PC-9 (cell line): ENCODE results near the gene TMEM11. TPM values are rescaled to one million over a fixed set of nuclear protein-coding genes. Genes with fewer than 3 reads are reported as not detected.

Source experiments
- Bru-seq: library from RNA; stranded (reverse); fragments of 400-500 nt; gene quantifications from one replicate; lab custom pipeline; 2021; lab: Mats Ljungman, UMichigan
- BruChase-seq, 2 experiments: library from RNA; stranded (reverse); fragments of 400-500 nt; gene quantifications; one replicate each; lab custom pipeline; 2021; lab: Mats Ljungman, UMichigan
- BruUV-seq: library from RNA; stranded (reverse); fragments of 400-500 nt; replicated peaks from 2 replicates; lab custom pipeline; 2021; lab: Mats Ljungman, UMichigan
- CTCF ChIA-PET: fragments of 300-600 bp; sonication (Branson Sonifier 250); formaldehyde crosslinking; loops from one replicate; lab custom pipeline; 2022; ENCODE audit warnings: antibody characterized with exemption; lab: Charles Lee
- POLR2A ChIA-PET: fragments of 300-600 bp; sonication (Branson Sonifier 250); formaldehyde crosslinking; loops from one replicate; lab custom pipeline; 2022; ENCODE audit warnings: antibody characterized with exemption; ENCODE audit not compliant: unreplicated experiment; lab: Charles Lee
- DNase-seq, 2 experiments: peaks; one replicate each; pipeline versions ENCODE4 v3.0.0 to v3.0.0-alpha.2; 2015 to 2022; ENCODE audit warnings: mixed read lengths in 1 of 2
- H2AFZ ChIP-seq: fragments of 200-600 bp; sonication (generic); 2 replicates; pipeline ENCODE4 v1.8.1; 2017; ENCODE audit warnings: antibody characterized with exemption
- H3F3A ChIP-seq: fragments of 200-600 bp; sonication (generic); 2 replicates; pipeline ENCODE4 v1.8.1; 2017; ENCODE audit warnings: antibody characterized with exemption, mild to moderate bottlenecking, low read depth; ENCODE audit not compliant: insufficient read depth
- H3K27ac ChIP-seq: fragments of 200-600 bp; sonication (generic); 2 replicates; pipeline ENCODE4 v1.6.1; 2016; ENCODE audit warnings: mixed run types
- H3K27me3 ChIP-seq: fragments of 200-600 bp; sonication (generic); 2 replicates; pipeline ENCODE4 v1.6.1; 2016; ENCODE audit warnings: low read depth, mixed run types; ENCODE audit not compliant: insufficient read depth
- H3K36me3 ChIP-seq: fragments of 200-600 bp; sonication (generic); 2 replicates; pipeline ENCODE4 v1.6.1; 2016; ENCODE audit warnings: low read depth, mixed run types
- H3K4me1 ChIP-seq: fragments of 200-600 bp; sonication (generic); replicated peaks from 2 replicates; pipeline ENCODE4 v1.6.1; 2016; ENCODE audit warnings: mixed run types; ENCODE audit not compliant: insufficient read depth
- H3K4me2 ChIP-seq: fragments of 200-600 bp; sonication (generic); 2 replicates; pipeline ENCODE4 v1.6.1; 2017; ENCODE audit warnings: mixed run types
- H3K4me3 ChIP-seq: fragments of 200-600 bp; sonication (generic); 2 replicates; pipeline ENCODE4 v1.6.1; 2016; ENCODE audit warnings: mixed run types
- H3K79me2 ChIP-seq: fragments of 200-600 bp; sonication (generic); 2 replicates; pipeline ENCODE4 v1.6.1; 2017; ENCODE audit warnings: low read depth, mixed run types
- H3K9me2 ChIP-seq: fragments of 200-600 bp; sonication (generic); 2 replicates; pipeline ENCODE4 v1.8.1; 2017; ENCODE audit warnings: mild to moderate bottlenecking; ENCODE audit not compliant: insufficient read depth
- H3K9me3 ChIP-seq: fragments of 200-600 bp; sonication (generic); 2 replicates; pipeline ENCODE4 v1.8.1; 2016; ENCODE audit warnings: low read depth; ENCODE audit not compliant: insufficient read depth
- H4K20me1 ChIP-seq: fragments of 200-600 bp; sonication (generic); 2 replicates; pipeline ENCODE4 v1.8.1; 2017; ENCODE audit not compliant: insufficient read depth
- CTCF ChIP-seq: fragments of 200-600 bp; sonication (generic); conservative IDR thresholded peaks from 2 replicates; pipeline ENCODE4 v1.6.1; 2017; ENCODE audit warnings: mixed run types, antibody characterized with exemption, mild to moderate bottlenecking, moderate library complexity
- EZH2 ChIP-seq: fragments of 200-600 bp; sonication (generic); IDR thresholded peaks from 2 replicates; pipeline ENCODE4 v1.8.0; 2017; ENCODE audit warnings: antibody characterized with exemption, low read depth
- intact Hi-C: fragments of 100-400 bp; cut with micrococcal nuclease; formaldehyde crosslinking; loops from one replicate; pipeline ENCODE4 v1.10.0; 2022; ENCODE audit not compliant: unreplicated experiment
- long read RNA-seq: library from polyadenylated mRNA; stranded (forward); transcript quantifications from one replicate; pipeline ENCODE4 v2.0.0, GENCODE V29; 2022
- total RNA-seq: library from RNA; stranded (reverse); gene quantifications from 2 replicates; pipeline ENCODE4 v1.2.3, GENCODE V29; 2021

Gene TMEM11
- total RNA-seq (34.2 and 37.6 TPM in 2 replicates), Bru-seq, nascent RNA (percentile 84 among the genes with signal in this experiment), BruChase-seq, experiment 1, labeled RNA remaining after a 2-hour chase (percentile 71 among the genes with signal in this experiment), BruChase-seq, experiment 2, labeled RNA remaining after a 6-hour chase (percentile 78 among the genes with signal in this experiment)
- long read RNA-seq, transcript TMEM11-201 (2 exons, 2,095 nt): major isoform, 66 of 123 reads
- long read RNA-seq, transcript TMEM11-202 (3 exons, 1,246 nt): minor isoform, 43 of 123 reads
- long read RNA-seq, partial matches to known transcripts: 1 of 123 reads
- long read RNA-seq, other reads (novel, unspliced or antisense): 9 of 123 reads

DNA sequence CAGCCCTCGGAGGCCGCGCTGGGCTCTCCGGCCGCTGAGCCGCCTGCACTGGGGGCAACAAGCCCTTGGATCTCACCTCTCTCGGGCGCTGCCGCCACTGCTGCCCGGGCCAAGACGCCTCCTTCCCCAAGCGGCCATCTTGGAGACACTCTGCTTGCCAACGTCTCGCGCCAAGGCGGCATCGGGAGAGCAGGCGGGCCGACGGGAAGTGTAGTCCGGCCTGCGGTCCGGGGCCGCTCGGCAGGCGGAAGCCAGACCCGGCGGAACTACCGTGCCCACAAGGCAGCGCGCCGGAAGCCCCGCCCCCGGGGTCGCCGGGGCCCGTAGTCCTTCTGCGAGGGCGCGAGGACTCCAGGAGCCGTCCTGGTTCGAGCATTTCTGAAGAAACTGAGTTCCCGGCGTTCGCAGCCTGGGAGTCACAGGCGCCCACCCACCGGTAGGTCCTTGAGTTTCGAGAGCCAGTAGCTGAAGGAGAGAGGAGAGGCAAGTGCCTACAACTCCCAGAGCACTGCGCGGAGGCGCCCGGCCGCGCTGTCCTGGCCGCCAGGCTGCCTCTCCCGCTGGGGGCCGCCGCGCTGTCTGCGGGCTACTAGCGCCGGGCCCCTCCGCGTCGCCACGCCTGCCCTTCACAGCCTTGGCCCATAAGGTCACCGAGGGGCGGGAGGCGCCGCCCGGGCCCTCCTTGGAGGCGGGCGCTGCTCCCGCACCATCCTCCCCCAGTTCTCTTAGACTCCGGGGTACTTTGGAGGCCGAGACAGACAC, at the start of gene TMEM11:
Gene TMEM11 (minus strand): TSS at position 147 of the 762 bp plus-strand sequence. CDS start 9 bp downstream, at position 138.
- no peaks in the 10 kb centered on the region for H3K27me3 ChIP-seq
- no peak for TF ChIP-seq CTCF
- TF ChIP-seq EZH2: no peak
- ChIA-PET CTCF (interaction anchor here (0.9 kb wide), 1 partner anchor 171 kb away, joined by 4 read pairs; no protein-coding TSS in a partner anchor), POLR2A (interaction anchor here (0.6 kb wide), 1 partner anchor 71 kb away, joined by 5 read pairs; no protein-coding TSS in a partner anchor)
- intact Hi-C loops: loop anchor here (1.0 to 10.0 kb wide), 5 partner anchors 43 to 191 kb away; partner anchors contain the start of genes DHRS7B and USP22
- H3K79me2 ChIP-seq: peaks cover 80% of the 10 kb centered on the region
- H3K9me2 ChIP-seq: no peaks in the 10 kb centered on the region
- H3K4me2 ChIP-seq: peak within 1 kb of the TSS; percentile 98
- DNase-seq: peak; percentile 86 to 97
- H4K20me1 ChIP-seq: peaks cover 40% of the 10 kb centered on the region
- peak within 1 kb of the TSS; percentile 97 for H3K4me3 ChIP-seq
- no peaks in the 10 kb centered on the region for H3K36me3 ChIP-seq
- peak within 1 kb of the TSS; percentile 81 for H3K27ac ChIP-seq
- peaks cover 32% of the 10 kb centered on the region for H3K4me1 ChIP-seq
- no peaks in the 10 kb centered on the region for H3K9me3 ChIP-seq
- no TSS peak for BruUV-seq
- peak within 1 kb of the TSS; percentile 90 for H2AFZ ChIP-seq
- 0 out of 2 replicates have a peak, but pooled peaks cover 8% of the 10 kb centered on the region for H3F3A ChIP-seq

DNA sequence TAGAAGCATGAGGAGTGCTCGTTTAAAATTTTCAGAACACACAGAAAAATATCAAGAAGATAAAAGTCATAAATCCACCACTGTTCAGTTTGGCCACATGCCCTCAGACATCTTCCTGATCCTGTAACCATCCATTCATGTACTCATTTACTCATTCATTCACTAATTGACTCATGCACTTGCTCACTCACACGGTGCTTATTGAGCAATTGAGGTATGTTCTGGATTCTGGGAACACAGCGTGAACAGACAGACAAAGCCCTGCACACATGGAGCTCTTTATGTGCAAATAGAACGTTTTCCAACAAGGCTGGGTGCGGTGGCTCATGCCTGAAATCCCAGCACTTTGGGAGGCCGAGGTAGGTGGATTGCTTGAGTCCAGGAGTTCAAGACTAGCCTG, 49.4 kb upstream of the TMEM11 start:
- H3K27me3 ChIP-seq: no peaks in the 10 kb centered on the region
- no peaks in the 10 kb centered on the region for H3K9me2 ChIP-seq
- POLR2A ChIA-PET: no interaction called here
- H3K9me3 ChIP-seq: no peaks in the 10 kb centered on the region
- H3K79me2 ChIP-seq: no peaks in the 10 kb centered on the region
- no peak overlapping the region for H2AFZ ChIP-seq
- intact Hi-C loops: no loop called here
- BruUV-seq: no TSS peak
- no peak overlapping the region for H3K27ac ChIP-seq
- no peaks in the 10 kb centered on the region for H3F3A ChIP-seq
- no peak overlapping the region for H3K4me2 ChIP-seq
- TF ChIP-seq CTCF (no peak), EZH2 (no peak)
- no peaks in the 10 kb centered on the region for H3K4me1 ChIP-seq
- CTCF ChIA-PET: no interaction called here
- H3K36me3 ChIP-seq: no peaks in the 10 kb centered on the region
- DNase-seq: no peak
- H4K20me1 ChIP-seq: no peaks in the 10 kb centered on the region
- H3K4me3 ChIP-seq: no peak overlapping the region

DNA sequence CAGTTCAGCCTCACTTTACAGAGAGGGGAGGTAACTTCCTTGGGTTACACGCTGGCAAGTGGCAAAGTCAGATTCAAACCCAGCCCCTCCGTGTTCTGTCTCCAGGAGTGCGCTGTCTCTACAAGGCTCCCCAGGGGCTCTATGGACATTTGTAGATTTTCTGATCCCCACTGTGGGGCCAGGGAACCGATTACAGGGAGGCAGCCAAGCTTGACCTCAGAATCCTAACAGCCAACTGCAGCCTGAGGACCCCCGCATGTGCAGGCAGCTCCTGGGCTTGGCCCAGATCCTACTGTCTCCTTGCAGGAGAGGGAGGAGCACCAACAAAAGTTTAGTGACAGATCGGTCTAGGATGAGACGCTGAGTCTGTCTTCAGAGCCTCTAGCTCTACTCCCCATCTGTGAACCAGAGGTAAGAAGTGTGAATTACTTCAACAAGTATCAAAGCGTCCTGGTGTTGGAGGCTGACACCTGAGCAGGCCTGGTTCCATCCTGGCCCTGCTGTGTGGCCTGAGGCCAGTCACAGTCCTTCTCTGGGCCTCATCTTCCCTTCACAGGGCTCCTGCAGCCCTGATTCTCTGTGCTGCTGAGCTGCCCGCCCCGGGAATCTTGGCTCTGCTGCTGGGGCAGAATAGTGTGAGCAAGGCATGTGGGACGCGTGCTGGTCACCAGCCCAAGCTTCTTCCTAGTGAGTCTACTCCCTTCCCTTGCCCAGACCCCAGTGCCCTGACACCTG, 48.5 kb upstream of the TMEM11 start:
- Histone ChIP-seq H3K79me2 (no peaks in the 10 kb centered on the region), H3F3A (peaks cover 4% of the 10 kb centered on the region; the same call in 1 of the 2 replicates), H3K9me2 (no peaks in the 10 kb centered on the region), H3K4me3 (no peak overlapping the region), H3K4me1 (no peaks in the 10 kb centered on the region), H3K9me3 (no peaks in the 10 kb centered on the region), H4K20me1 (no peaks in the 10 kb centered on the region), H2AFZ (no peak overlapping the region), H3K4me2 (no peak overlapping the region), H3K36me3 (no peaks in the 10 kb centered on the region), H3K27ac (no peak overlapping the region), H3K27me3 (no peaks in the 10 kb centered on the region)
- intact Hi-C loops: no loop called here
- ChIA-PET CTCF (no interaction called here), POLR2A (no interaction called here)
- TF ChIP-seq CTCF (no peak), EZH2 (no peak)
- no peak for DNase-seq
- BruUV-seq: no TSS peak
